Type B pancreatic cell (in vitro differentiated cells): ENCODE data around the gene PTPRT. TPM values are rescaled to one million over a fixed set of nuclear protein-coding genes. Genes with fewer than 3 reads are reported as not detected.

ENCODE experiments used
- DNase-seq: peaks from one replicate; pipeline ENCODE4 v3.0.0; 2021; ENCODE audit warnings: mixed read lengths; ENCODE audit not compliant: unreplicated experiment; ENCODE audit errors: extremely low spot score
- H3K27ac Mint-ChIP-seq: 2 replicates; pipeline ENCODE4 v1.8.0; 2021; ENCODE audit warnings: mild to moderate bottlenecking, mixed read lengths
- H3K27me3 Mint-ChIP-seq: 2 replicates; pipeline ENCODE4 v1.8.0; 2021; ENCODE audit warnings: mixed read lengths
- H3K36me3 Mint-ChIP-seq: 2 replicates; pipeline ENCODE4 v1.8.0; 2021; ENCODE audit warnings: mixed read lengths
- H3K4me1 Mint-ChIP-seq: one replicate; pipeline ENCODE4 v1.8.0; 2021; ENCODE audit warnings: mixed read lengths; ENCODE audit not compliant: unreplicated experiment
- H3K4me3 Mint-ChIP-seq: 2 replicates; pipeline ENCODE4 v1.8.0; 2021; ENCODE audit warnings: mild to moderate bottlenecking, mixed read lengths
- H3K9me3 Mint-ChIP-seq: 2 replicates; pipeline ENCODE4 v1.8.0; 2021; ENCODE audit warnings: mixed read lengths
- CTCF ChIP-seq: fragments of 200-600 bp; sonication (generic); conservative IDR thresholded peaks from 2 replicates; pipeline ENCODE4 v1.5.0; 2021; ENCODE audit warnings: antibody characterized with exemption, mild to moderate bottlenecking
- total RNA-seq: library from RNA; stranded (reverse); gene quantifications from 2 replicates; pipeline ENCODE4 v1.2.1, GENCODE V29; 2021; ENCODE audit warnings: low replicate concordance

PTPRT gene
- total RNA-seq, 1 donor from 2014 or later, result 7.0 TPM

- no peaks in the 10 kb centered on the region for H3K27me3 Mint-ChIP-seq
- H3K36me3 Mint-ChIP-seq, result no peaks in the 10 kb centered on the region
- TF ChIP-seq CTCF, result no peak
- peak overlapping the region; percentile 64 for H3K27ac Mint-ChIP-seq
- no peaks in the 10 kb centered on the region for H3K9me3 Mint-ChIP-seq
- no peak for DNase-seq
- peaks cover 15% of the 10 kb centered on the region for H3K4me1 Mint-ChIP-seq
- H3K4me3 Mint-ChIP-seq, result peak overlapping the region; percentile 34
Observed at GRCh38 chr20:42100137-42100704, 1089.5 kb downstream of the PTPRT start.

GRCh38 chr20:42099101-42099500 lies 1090.6 kb downstream of the PTPRT start:
- Mint-ChIP-seq H3K27ac (no peak overlapping the region), H3K4me1 (peaks cover 15% of the 10 kb centered on the region), H3K4me3 (no peak overlapping the region), H3K36me3 (no peaks in the 10 kb centered on the region), H3K9me3 (no peaks in the 10 kb centered on the region), H3K27me3 (no peaks in the 10 kb centered on the region)
- no peak for TF ChIP-seq CTCF
- DNase-seq, result no peak

- Mint-ChIP-seq H3K27ac (no peak overlapping the region), H3K36me3 (no peaks in the 10 kb centered on the region), H3K4me1 (peaks cover 15% of the 10 kb centered on the region), H3K4me3 (no peak overlapping the region), H3K9me3 (no peaks in the 10 kb centered on the region), H3K27me3 (no peaks in the 10 kb centered on the region)
- TF ChIP-seq CTCF, result no peak
- DNase-seq, result no peak
Observed at GRCh38 chr20:42098418-42098817, 1091.3 kb downstream of the PTPRT start.

- Mint-ChIP-seq H3K27ac (no peak overlapping the region), H3K36me3 (no peaks in the 10 kb centered on the region), H3K4me1 (peaks cover 15% of the 10 kb centered on the region), H3K9me3 (no peaks in the 10 kb centered on the region), H3K4me3 (no peak overlapping the region), H3K27me3 (no peaks in the 10 kb centered on the region)
- no peak for DNase-seq
- TF ChIP-seq CTCF, result no peak
Observed at GRCh38 chr20:42097741-42098140, 1092.0 kb downstream of the PTPRT start.

GRCh38 chr20:42095221-42095620 lies 1094.5 kb downstream of the PTPRT start:
- no peak for DNase-seq
- Mint-ChIP-seq H3K27ac (no peak overlapping the region), H3K27me3 (peaks cover 7% of the 10 kb centered on the region), H3K4me1 (peaks cover 10% of the 10 kb centered on the region), H3K36me3 (no peaks in the 10 kb centered on the region), H3K9me3 (no peaks in the 10 kb centered on the region), H3K4me3 (no peak overlapping the region)
- no peak for TF ChIP-seq CTCF
